ENCODE results near the gene TMEM266.

TMEM266 gene

GRCh38 chr15:76223521-76223920, 163.7 kb downstream of the TMEM266 start:
- ChIA-PET CTCF (interaction anchor here (1.7 kb wide), 1 partner anchor 12 kb away, joined by 3 read pairs; no protein-coding TSS in a partner anchor), POLR2A (interaction anchor here (0.9 kb wide), 1 partner anchor 10 kb away, joined by 3 read pairs; no protein-coding TSS in a partner anchor)
- DNase-seq (ENCODE audit: extremely low spot score), result no peak
- TF ChIP-seq LEF1 (IDR thresholded peaks at IDR 0.05; ENCODE audit: borderline replicate concordance), result no peak

DNA sequence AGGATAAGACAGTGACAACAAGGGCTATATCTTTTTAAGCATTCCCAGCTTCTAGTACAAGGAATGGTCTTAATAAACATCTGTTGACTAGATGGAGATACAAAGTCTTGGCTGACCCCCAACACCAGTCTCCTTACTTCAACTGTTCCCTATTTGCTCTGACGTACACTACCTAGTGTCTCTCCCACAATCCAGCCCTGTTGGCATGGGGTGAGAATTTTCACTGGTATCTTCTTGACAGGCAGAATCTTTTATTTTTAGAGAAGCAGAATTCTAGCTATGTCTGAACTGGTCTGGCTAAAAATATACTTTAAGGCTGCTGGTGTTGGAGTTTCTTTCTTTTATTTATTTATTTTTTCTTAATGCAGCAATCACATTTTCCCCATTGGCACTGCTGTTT, 169.5 kb downstream of the TMEM266 start:
- CTCF ChIA-PET, result interaction anchor here (0.7 kb wide), 1 partner anchor 12 kb away, joined by 3 read pairs; no protein-coding TSS in a partner anchor
- TF ChIP-seq BHLHE40 (IDR thresholded peaks at IDR 0.05; ENCODE audit: borderline replicate concordance) (no peak), ELF4 (IDR thresholded peaks at IDR 0.05) (no peak), FOXA1 (IDR thresholded peaks at IDR 0.05) (no peak), TARDBP (IDR thresholded peaks at IDR 0.05) (no peak), HDGF (IDR thresholded peaks at IDR 0.05; ENCODE audit: borderline replicate concordance) (no peak), ARNT (IDR thresholded peaks at IDR 0.05) (no peak), LEF1 (IDR thresholded peaks at IDR 0.05; ENCODE audit: borderline replicate concordance) (no peak), FOXK2 (IDR thresholded peaks at IDR 0.05) (no peak), L3MBTL2 (conservative IDR thresholded peaks at IDR 0.05) (no peak), FOXM1 (IDR thresholded peaks at IDR 0.05; ENCODE audit: borderline replicate concordance) (no peak), NFRKB (IDR thresholded peaks at IDR 0.05) (no peak), CTBP1 (IDR thresholded peaks at IDR 0.05; ENCODE audit: borderline replicate concordance) (no peak)
- TF ChIP-seq, protein P1, sequence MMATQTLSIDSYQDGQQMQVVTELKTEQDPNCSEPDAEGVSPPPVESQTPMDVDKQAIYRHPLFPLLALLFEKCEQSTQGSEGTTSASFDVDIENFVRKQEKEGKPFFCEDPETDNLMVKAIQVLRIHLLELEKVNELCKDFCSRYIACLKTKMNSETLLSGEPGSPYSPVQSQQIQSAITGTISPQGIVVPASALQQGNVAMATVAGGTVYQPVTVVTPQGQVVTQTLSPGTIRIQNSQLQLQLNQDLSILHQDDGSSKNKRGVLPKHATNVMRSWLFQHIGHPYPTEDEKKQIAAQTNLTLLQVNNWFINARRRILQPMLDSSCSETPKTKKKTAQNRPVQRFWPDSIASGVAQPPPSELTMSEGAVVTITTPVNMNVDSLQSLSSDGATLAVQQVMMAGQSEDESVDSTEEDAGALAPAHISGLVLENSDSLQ (IDR thresholded peaks at IDR 0.05), result no peak
- no peak for DNase-seq (ENCODE audit: extremely low spot score)
- POLR2A ChIA-PET, result no interaction called here

DNA sequence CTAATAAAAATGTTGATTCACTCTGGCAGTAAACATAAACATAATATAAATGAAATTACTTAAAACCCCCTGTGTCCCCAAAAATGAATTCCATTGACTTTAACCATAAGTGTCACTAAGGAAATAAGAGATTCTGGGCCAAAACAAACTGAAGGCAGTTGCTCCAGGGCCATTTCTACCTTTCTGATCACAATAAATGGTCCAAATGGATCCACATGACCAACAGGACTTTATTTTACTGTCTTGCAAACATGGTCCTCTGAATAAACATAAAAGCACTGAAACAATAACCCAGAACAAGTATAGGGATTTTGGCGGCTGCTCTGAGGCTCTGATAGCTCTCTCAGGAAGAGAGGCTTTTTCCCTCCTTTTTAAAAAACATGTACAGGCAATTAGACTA, 174.1 kb downstream of the TMEM266 start:
- DNase-seq (ENCODE audit: extremely low spot score), result no peak
- POLR2A ChIA-PET, result no interaction called here
- CTCF ChIA-PET, result interaction anchor here (2.4 kb wide), 1 partner anchor 19 kb away, joined by 7 read pairs; no protein-coding TSS in a partner anchor
- TF ChIP-seq L3MBTL2 (conservative IDR thresholded peaks at IDR 0.05) (no peak), ARNT (IDR thresholded peaks at IDR 0.05) (no peak), BHLHE40 (IDR thresholded peaks at IDR 0.05; ENCODE audit: borderline replicate concordance) (no peak), FOXK2 (IDR thresholded peaks at IDR 0.05) (no peak), SP1 (IDR thresholded peaks at IDR 0.05) (no peak), LEF1 (IDR thresholded peaks at IDR 0.05; ENCODE audit: borderline replicate concordance) (no peak), SUZ12 (IDR thresholded peaks at IDR 0.05) (no peak), TARDBP (IDR thresholded peaks at IDR 0.05) (no peak), CTBP1 (IDR thresholded peaks at IDR 0.05; ENCODE audit: borderline replicate concordance) (no peak), FOXA1 (IDR thresholded peaks at IDR 0.05) (no peak), HDGF (IDR thresholded peaks at IDR 0.05; ENCODE audit: borderline replicate concordance) (no peak), NFRKB (IDR thresholded peaks at IDR 0.05) (no peak), ELF4 (IDR thresholded peaks at IDR 0.05) (no peak), ZNF384 (IDR thresholded peaks at IDR 0.05) (no peak), FOXM1 (IDR thresholded peaks at IDR 0.05; ENCODE audit: borderline replicate concordance) (no peak)
- TF ChIP-seq, protein P1 (IDR thresholded peaks at IDR 0.05), result no peak

- no peak for DNase-seq (ENCODE audit: extremely low spot score)
- no peak for TF ChIP-seq LEF1 (IDR thresholded peaks at IDR 0.05; ENCODE audit: borderline replicate concordance)
- TF ChIP-seq FOXK2 (IDR thresholded peaks at IDR 0.05), result no peak
- TF ChIP-seq ARNT (IDR thresholded peaks at IDR 0.05), result no peak
- no peak for TF ChIP-seq L3MBTL2 (conservative IDR thresholded peaks at IDR 0.05)
- TF ChIP-seq ELF4 (IDR thresholded peaks at IDR 0.05), result no peak
- TF ChIP-seq CTBP1 (IDR thresholded peaks at IDR 0.05; ENCODE audit: borderline replicate concordance), result no peak
- TF ChIP-seq FOXA1 (IDR thresholded peaks at IDR 0.05), result no peak
- TF ChIP-seq, protein P1 (IDR thresholded peaks at IDR 0.05), result no peak
- TF ChIP-seq BHLHE40 (IDR thresholded peaks at IDR 0.05; ENCODE audit: borderline replicate concordance), result no peak
- TF ChIP-seq SP1 (IDR thresholded peaks at IDR 0.05), result no peak
- no peak for TF ChIP-seq ZNF384 (IDR thresholded peaks at IDR 0.05)
- no peak for TF ChIP-seq SUZ12 (IDR thresholded peaks at IDR 0.05)
- TF ChIP-seq TARDBP (IDR thresholded peaks at IDR 0.05), result no peak
- TF ChIP-seq NFRKB (IDR thresholded peaks at IDR 0.05), result no peak
- no peak for TF ChIP-seq HDGF (IDR thresholded peaks at IDR 0.05; ENCODE audit: borderline replicate concordance)
- no peak for TF ChIP-seq FOXM1 (IDR thresholded peaks at IDR 0.05; ENCODE audit: borderline replicate concordance)
- POLR2A ChIA-PET, result no interaction called here
- CTCF ChIA-PET, result interaction anchor here (1.6 to 2.4 kb wide), 2 partner anchors 19 to 96 kb away, joined by 7 to 8 read pairs; no protein-coding TSS in a partner anchor
Observed at GRCh38 chr15:76234337-76234889, 174.6 kb downstream of the TMEM266 start.

DNA sequence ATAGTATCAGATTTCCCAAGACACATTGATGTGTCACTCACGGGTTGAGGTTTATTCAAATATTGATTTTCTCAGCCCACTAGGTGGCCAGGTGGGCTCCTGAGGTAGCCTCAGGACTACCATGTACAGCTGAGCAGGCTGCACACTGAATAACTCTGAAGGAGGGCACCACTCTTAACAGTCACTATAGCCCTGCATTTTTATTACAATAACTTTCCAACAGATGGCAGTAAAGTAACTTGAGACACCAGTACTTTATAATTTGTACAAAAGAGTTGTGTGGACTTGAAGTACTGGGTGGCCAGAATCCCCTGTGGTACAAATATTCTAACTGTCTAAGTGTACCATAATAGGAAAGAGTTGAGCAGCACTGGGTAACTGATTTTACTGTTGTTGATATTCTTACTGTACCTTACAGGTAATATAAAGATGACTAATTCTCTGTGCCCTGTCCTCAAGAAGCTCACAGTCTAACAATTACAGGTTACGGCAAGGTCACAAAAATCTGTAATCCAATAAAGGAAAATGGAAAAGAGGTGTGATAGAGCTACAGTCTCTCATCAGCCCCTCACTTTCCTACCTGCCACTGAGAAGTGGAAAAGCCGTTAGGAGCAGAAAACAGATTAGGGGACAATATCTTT, 175.5 kb downstream of the TMEM266 start:
- TF ChIP-seq ZNF384 (IDR thresholded peaks at IDR 0.05), result no peak
- TF ChIP-seq, protein P1 (IDR thresholded peaks at IDR 0.05), result peak; percentile 53; the same call in 1 of the 2 replicates
- TF ChIP-seq FOXK2 (IDR thresholded peaks at IDR 0.05), result no peak
- ChIA-PET POLR2A (interaction anchor here (1.2 kb wide), 1 partner anchor 101 kb away, joined by 9 read pairs; the partner anchor contains the start of gene ISL2), CTCF (interaction anchor here (0.6 to 2.4 kb wide), 11 partner anchors 8 to 141 kb away, joined by 3 to 8 read pairs (median 3); no protein-coding TSS in a partner anchor)
- DNase-seq (ENCODE audit: extremely low spot score), result peak; percentile 50
